HEK293 (cell line): ENCODE measurements around the gene PSMC1.

Experiments used
- CTCF ChIP-seq: fragments of 450-650 bp; formaldehyde crosslinking; IDR thresholded peaks from 2 replicates; pipeline ENCODE4 v1.5.1; 2016; ENCODE audit warnings: missing biosample characterization, missing genetic modification characterization
- ELK4 ChIP-seq: IDR thresholded peaks from 2 replicates; pipeline ENCODE4 v1.6.1; 2011; ENCODE audit warnings: mild to moderate bottlenecking, low read depth, low read length, borderline replicate concordance
- SP7 ChIP-seq: fragments of 450-650 bp; formaldehyde crosslinking; IDR thresholded peaks from 2 replicates; pipeline ENCODE4 v1.5.1; 2016; ENCODE audit warnings: missing biosample characterization, missing genetic modification characterization
- ZNF202 ChIP-seq: fragments of 450-650 bp; formaldehyde crosslinking; IDR thresholded peaks from 2 replicates; pipeline ENCODE4 v1.5.1; 2016; ENCODE audit warnings: missing biosample characterization, missing genetic modification characterization, borderline replicate concordance

DNA sequence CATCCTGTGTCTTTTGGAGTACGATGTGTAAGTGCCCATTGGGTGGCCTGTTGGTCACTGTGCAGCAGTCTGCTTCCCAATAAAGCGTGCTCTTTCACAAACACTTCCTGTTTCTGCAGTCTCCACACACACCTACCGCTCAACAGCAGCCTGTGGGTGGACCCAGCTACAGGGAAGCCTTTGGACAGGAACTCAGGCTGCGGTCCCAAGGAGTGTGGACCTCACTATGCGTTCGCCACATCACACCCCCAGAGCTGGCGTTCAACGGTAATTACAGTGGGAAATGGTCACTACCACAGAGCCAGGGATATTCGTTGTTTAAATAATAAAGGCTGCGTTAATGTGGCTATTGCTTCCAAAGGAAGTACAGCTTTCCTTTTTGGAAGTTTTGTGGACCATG is 16.2 kb downstream of the PSMC1 start:
- TF ChIP-seq CTCF (tag by site-specific recombination) = no peak
- no peak for TF ChIP-seq ZNF202 (tag by site-specific recombination)
- TF ChIP-seq ELK4 = no peak
- no peak for TF ChIP-seq SP7
